GM21576 (cell line): ENCODE data around the gene GRB7.
"Not testable (repeated sequence)": the region's sequence is repeated elsewhere in the genome, so short reads cannot be mapped to it uniquely, and the experiment has no call there.

Experiments used
- ATAC-seq: cut with Tn5 transposase; IDR thresholded peaks from one replicate; pipeline ENCODE4 v1.9.1; 2021; ENCODE audit warnings: mild to moderate bottlenecking, moderate library complexity; ENCODE audit not compliant: unreplicated experiment

GRB7 gene

GRCh38 chr17:39709319-39709997, 28.3 kb upstream of the GRB7 start:
- ATAC-seq, result no peak

GRCh38 chr17:39709998-39710964, 27.5 kb upstream of the GRB7 start:
- no peak for ATAC-seq

GRCh38 chr17:39711071-39711470, 26.7 kb upstream of the GRB7 start:
- not testable (repeated sequence) for ATAC-seq

- ATAC-seq, result no peak
Observed at GRCh38 chr17:39711851-39712250, 25.9 kb upstream of the GRB7 start.

GRCh38 chr17:39714234-39714633, 23.5 kb upstream of the GRB7 start:
- ATAC-seq, result no peak

- ATAC-seq, result no peak
Observed at GRCh38 chr17:39715375-39716072, 22.2 kb upstream of the GRB7 start.

- ATAC-seq, result no peak
Observed at GRCh38 chr17:39716073-39716818, 21.5 kb upstream of the GRB7 start.

GRCh38 chr17:39716879-39717536, 20.7 kb upstream of the GRB7 start:
- ATAC-seq, result no peak

- no peak for ATAC-seq
Observed at GRCh38 chr17:39717660-39718059, 20.1 kb upstream of the GRB7 start.

GRCh38 chr17:39719563-39720355, 18.0 kb upstream of the GRB7 start:
- no peak for ATAC-seq

GRCh38 chr17:39722104-39722503, 15.6 kb upstream of the GRB7 start:
- ATAC-seq, result no peak

- ATAC-seq, result no peak
Observed at GRCh38 chr17:39722965-39723848, 14.5 kb upstream of the GRB7 start.

- no peak for ATAC-seq
Observed at GRCh38 chr17:39724731-39725130, 13.0 kb upstream of the GRB7 start.

- not testable (repeated sequence) for ATAC-seq
Observed at GRCh38 chr17:39725923-39726322, 11.8 kb upstream of the GRB7 start.

GRCh38 chr17:39726617-39727016, 11.1 kb upstream of the GRB7 start:
- no peak for ATAC-seq

GRCh38 chr17:39727556-39727955, 10.2 kb upstream of the GRB7 start:
- ATAC-seq, result no peak

- no peak for ATAC-seq
Observed at GRCh38 chr17:39729280-39729851, 8.4 kb upstream of the GRB7 start.
